Measurements from ENCODE around the gene ATP2C1. TPM values are rescaled to one million over a fixed set of nuclear protein-coding genes. Genes with fewer than 3 reads are reported as not detected.

ATP2C1 gene
- total RNA-seq, 1 donor: 136 TPM

DNA sequence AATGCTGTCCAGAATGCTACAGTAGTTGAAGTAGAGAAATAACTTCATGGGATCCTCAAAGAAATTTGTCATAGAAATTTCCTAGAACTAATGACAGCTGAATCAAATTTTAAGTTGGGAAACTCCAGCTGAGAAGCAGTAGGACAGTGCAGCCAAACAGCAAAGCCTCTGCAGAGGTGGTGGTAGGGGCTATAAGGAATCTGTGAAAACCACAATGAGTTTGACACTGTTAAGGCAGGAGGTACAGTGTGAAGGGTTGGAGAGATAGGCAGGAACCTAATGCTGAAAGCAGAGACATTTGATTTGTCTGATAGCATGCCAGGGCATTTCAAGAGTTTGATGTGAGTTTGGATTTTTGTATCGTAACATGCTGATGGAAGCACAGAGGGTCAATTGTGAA lies 110.7 kb downstream of the ATP2C1 start:
- TF ChIP-seq, protein P1, sequence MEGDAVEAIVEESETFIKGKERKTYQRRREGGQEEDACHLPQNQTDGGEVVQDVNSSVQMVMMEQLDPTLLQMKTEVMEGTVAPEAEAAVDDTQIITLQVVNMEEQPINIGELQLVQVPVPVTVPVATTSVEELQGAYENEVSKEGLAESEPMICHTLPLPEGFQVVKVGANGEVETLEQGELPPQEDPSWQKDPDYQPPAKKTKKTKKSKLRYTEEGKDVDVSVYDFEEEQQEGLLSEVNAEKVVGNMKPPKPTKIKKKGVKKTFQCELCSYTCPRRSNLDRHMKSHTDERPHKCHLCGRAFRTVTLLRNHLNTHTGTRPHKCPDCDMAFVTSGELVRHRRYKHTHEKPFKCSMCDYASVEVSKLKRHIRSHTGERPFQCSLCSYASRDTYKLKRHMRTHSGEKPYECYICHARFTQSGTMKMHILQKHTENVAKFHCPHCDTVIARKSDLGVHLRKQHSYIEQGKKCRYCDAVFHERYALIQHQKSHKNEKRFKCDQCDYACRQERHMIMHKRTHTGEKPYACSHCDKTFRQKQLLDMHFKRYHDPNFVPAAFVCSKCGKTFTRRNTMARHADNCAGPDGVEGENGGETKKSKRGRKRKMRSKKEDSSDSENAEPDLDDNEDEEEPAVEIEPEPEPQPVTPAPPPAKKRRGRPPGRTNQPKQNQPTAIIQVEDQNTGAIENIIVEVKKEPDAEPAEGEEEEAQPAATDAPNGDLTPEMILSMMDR (IDR thresholded peaks at IDR 0.05; ENCODE audit: insufficient read depth, low read depth, low read length): no peak
- no peak overlapping the region for H3K4me3 ChIP-seq (ENCODE audit: low read depth, low read length)
- DNase-seq (ENCODE audit: low read depth): no peak

DNA sequence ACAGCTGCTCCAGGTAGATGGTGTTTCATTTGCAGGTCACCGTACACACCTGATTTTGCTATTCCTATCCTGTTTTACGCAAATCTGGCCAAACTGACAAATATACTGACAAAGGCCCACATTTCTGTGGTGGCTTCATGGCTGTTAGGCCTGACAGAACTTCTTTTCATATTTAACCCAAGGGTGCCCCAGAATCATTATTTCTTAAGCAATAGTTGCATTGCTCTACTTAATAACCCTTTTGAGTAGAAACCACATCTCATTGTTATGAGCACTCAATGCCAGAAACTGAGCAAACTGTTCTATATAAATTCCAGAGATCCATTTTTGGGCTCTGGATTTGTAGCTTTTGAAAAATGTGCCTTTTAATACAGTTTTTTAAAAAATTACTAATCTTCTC lies 113.4 kb downstream of the ATP2C1 start:
- TF ChIP-seq, protein P1 (IDR thresholded peaks at IDR 0.05; ENCODE audit: insufficient read depth, low read depth, low read length): no peak
- no peak for DNase-seq (ENCODE audit: low read depth)
- H3K4me3 ChIP-seq (ENCODE audit: low read depth, low read length): no peak overlapping the region

DNA sequence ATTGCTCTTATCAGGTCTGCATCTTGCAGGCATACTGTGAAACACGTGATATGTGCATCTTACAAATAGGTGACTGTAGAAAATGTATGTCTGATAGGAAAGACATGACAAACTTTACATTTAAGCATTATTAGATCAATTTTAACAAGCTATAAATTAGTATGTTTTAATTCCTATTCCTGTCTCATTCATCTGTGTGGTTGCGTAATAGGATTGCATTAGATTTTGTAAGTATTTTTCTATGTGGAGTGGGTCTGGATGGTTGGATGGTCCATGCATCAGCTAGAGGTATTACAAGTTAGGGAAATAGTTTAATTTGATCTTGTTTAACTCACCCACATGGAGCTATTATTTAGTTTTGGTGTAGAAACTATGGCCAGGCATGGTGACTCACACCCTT lies 113.9 kb downstream of the ATP2C1 start:
- H3K4me3 ChIP-seq (ENCODE audit: low read depth, low read length): no peak overlapping the region
- peak; percentile 15 for DNase-seq (ENCODE audit: low read depth)
- TF ChIP-seq, protein P1 (IDR thresholded peaks at IDR 0.05; ENCODE audit: insufficient read depth, low read depth, low read length): no peak

DNA sequence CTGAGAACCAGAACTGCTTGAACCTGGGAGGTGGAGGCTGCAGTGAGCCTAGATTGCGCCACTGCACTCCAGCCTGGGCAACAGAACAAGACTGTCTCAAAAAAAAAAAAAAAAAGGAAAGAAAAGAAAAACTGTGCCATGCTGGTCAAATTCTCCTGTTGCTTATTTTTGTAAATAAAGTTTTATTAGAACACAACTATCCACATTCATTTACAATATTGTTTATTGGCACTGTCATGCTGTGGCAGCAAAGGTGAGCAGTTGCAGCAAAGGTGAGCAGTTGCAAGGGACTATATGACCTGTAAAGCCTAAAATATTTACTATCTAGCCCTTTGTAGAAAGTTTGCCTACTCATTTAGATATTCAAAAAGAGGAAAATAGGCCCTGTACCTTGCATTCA lies 114.4 kb downstream of the ATP2C1 start:
- DNase-seq (ENCODE audit: low read depth): no peak
- TF ChIP-seq, protein P1 (IDR thresholded peaks at IDR 0.05; ENCODE audit: insufficient read depth, low read depth, low read length): no peak
- no peak overlapping the region for H3K4me3 ChIP-seq (ENCODE audit: low read depth, low read length)

DNA sequence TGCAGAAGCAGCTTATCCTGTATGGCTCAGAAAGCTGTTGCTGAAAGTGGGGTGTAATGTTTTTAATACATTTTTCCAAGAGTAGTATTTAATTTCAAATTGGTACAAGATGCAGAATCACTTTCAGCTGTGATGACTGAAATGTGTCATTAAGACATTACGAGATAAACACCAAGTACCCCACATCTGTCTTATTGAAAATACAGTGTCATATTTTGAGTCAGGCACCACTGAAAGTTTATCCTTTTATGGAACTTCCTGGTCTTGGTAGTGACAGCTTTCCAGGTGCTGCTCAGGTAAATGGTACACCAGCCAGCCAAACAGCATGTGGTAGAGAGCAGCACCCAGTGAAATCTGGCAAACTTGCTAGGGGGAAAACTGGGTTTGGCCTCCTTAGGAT lies 115.8 kb downstream of the ATP2C1 start:
- H3K4me3 ChIP-seq (ENCODE audit: low read depth, low read length): no peak overlapping the region
- DNase-seq (ENCODE audit: low read depth): no peak
- TF ChIP-seq, protein P1 (IDR thresholded peaks at IDR 0.05; ENCODE audit: insufficient read depth, low read depth, low read length): no peak

DNA sequence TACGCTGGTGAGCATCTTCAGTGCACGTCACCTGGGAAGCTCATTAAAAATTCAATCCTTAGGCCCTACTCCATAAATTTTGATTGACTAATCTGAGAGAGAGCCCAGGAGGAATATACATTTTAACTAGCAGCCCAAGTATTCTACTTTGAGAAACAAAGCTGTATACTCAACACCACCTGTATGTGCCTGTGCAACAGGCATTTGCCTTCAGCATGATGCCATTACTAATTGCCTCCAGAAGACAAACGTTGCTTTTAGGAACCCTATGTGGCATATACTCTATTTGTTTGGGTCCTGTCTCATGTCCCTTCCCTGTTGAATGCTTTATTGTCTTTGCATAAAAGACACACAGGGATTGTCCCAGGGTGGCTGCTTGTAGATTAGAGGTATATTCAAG lies 125.1 kb downstream of the ATP2C1 start:
- DNase-seq (ENCODE audit: low read depth): no peak
- TF ChIP-seq, protein P1 (IDR thresholded peaks at IDR 0.05; ENCODE audit: insufficient read depth, low read depth, low read length): no peak
- H3K4me3 ChIP-seq (ENCODE audit: low read depth, low read length): no peak overlapping the region

DNA sequence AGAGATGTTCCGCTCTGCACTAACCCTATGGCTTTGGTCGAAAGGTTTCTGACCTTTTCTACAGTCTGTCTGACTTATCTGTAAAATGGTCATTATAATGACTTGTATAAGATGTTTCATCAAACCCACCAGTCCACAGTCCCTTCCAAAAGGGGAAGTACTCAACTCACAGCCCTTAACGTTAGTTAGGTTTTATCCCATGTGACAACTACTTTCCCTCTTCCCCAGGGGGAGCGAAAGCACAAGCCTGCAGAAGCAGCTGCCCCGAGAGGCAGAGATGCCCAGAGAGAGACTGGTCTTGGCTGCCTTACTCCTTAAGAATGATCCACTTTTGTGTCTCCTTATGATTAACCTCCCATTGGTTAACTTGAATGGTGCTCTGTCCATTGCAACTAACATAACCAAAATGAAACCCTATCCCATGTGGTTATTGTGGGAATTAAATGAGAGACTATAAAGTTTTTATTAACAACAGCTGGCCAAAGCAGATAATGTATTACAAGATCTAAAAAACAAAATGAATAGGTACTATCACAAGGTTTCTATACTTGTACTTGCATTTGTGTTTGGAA lies 126.3 kb downstream of the ATP2C1 start:
- no peak overlapping the region for H3K4me3 ChIP-seq (ENCODE audit: low read depth, low read length)
- DNase-seq (ENCODE audit: low read depth): no peak
- TF ChIP-seq, protein P1 (IDR thresholded peaks at IDR 0.05; ENCODE audit: insufficient read depth, low read depth, low read length): no peak

Measured in fibroblast of villous mesenchyme (primary cell).